Activated B cell treated with CpG ODN at 0.5 μM for 24 hours (primary cell): Measurements from ENCODE around the gene FOXD4L1. TPM values are rescaled to one million over a fixed set of nuclear protein-coding genes. Genes with fewer than 3 reads are reported as not detected.
"Not testable (repeated sequence)": the region's sequence is repeated elsewhere in the genome, so short reads cannot be mapped to it uniquely, and the experiment has no call there.

Source experiments
- ATAC-seq: fragments of 200-7000 bp; cut with Tn5 transposase; one replicate; pipeline ENCODE4 v1.10.0; 2021; ENCODE audit warnings: low read depth, mild to moderate bottlenecking, moderate library complexity
- CTCF ChIA-PET: fragments of 350-600 bp; sonication (Branson Sonifier 250); formaldehyde crosslinking; loops from one replicate; lab custom pipeline; 2021; ENCODE audit warnings: antibody characterized with exemption; lab: Charles Lee
- POLR2A ChIA-PET: fragments of 350-600 bp; sonication (Branson Sonifier 250); formaldehyde crosslinking; loops from one replicate; lab custom pipeline; 2021; ENCODE audit warnings: antibody characterized with exemption; lab: Charles Lee
- DNase-seq: peaks from one replicate; pipeline ENCODE4 v3.0.0; 2022
- H3K27ac Mint-ChIP-seq: one replicate; pipeline ENCODE4 v1.8.0; 2020; ENCODE audit warnings: mixed read lengths
- H3K27me3 Mint-ChIP-seq: one replicate; pipeline ENCODE4 v1.8.0; 2021; ENCODE audit warnings: mixed read lengths
- H3K36me3 Mint-ChIP-seq: one replicate; pipeline ENCODE4 v1.8.0; 2021; ENCODE audit warnings: low read depth, mixed read lengths
- H3K4me1 Mint-ChIP-seq: one replicate; pipeline ENCODE4 v1.8.0; 2021; ENCODE audit warnings: mixed read lengths
- H3K4me3 Mint-ChIP-seq: one replicate; pipeline ENCODE4 v1.8.0; 2020; ENCODE audit warnings: mild to moderate bottlenecking, mixed read lengths
- H3K9me3 Mint-ChIP-seq: one replicate; pipeline ENCODE4 v1.8.0; 2020; ENCODE audit warnings: mixed read lengths
- intact Hi-C: fragments of 100-400 bp; cut with micrococcal nuclease; formaldehyde crosslinking; loops from one replicate; pipeline ENCODE4 v1.15.1; 2024
- total RNA-seq: library from RNA; stranded (reverse); gene quantifications from 2 replicates; pipeline ENCODE4 v1.2.3, GENCODE V29; 2022

FOXD4L1 gene
- total RNA-seq: 0.17 and 0.35 TPM in 2 replicates

- H3K27ac Mint-ChIP-seq, POLR2A ChIA-PET, CTCF ChIA-PET, DNase-seq, H3K4me1 Mint-ChIP-seq, H3K4me3 Mint-ChIP-seq, intact Hi-C loops, H3K27me3 Mint-ChIP-seq, H3K36me3 Mint-ChIP-seq, ATAC-seq, H3K9me3 Mint-ChIP-seq: not testable (repeated sequence)
These were observed at the start of gene FOXD4L1 for GRCh38 chr2:113498365-113498764. Gene FOXD4L1, plus strand, starts transcription at chr2:113498665. Its CDS starts 592 bp downstream, at chr2:113499257.

GRCh38 chr2:113465770-113466169 lies 32.7 kb upstream of the FOXD4L1 start:
- H3K27ac Mint-ChIP-seq, H3K36me3 Mint-ChIP-seq, ATAC-seq, H3K27me3 Mint-ChIP-seq, intact Hi-C loops, POLR2A ChIA-PET, CTCF ChIA-PET, H3K4me1 Mint-ChIP-seq, DNase-seq, H3K4me3 Mint-ChIP-seq, H3K9me3 Mint-ChIP-seq: not testable (repeated sequence)

DNA sequence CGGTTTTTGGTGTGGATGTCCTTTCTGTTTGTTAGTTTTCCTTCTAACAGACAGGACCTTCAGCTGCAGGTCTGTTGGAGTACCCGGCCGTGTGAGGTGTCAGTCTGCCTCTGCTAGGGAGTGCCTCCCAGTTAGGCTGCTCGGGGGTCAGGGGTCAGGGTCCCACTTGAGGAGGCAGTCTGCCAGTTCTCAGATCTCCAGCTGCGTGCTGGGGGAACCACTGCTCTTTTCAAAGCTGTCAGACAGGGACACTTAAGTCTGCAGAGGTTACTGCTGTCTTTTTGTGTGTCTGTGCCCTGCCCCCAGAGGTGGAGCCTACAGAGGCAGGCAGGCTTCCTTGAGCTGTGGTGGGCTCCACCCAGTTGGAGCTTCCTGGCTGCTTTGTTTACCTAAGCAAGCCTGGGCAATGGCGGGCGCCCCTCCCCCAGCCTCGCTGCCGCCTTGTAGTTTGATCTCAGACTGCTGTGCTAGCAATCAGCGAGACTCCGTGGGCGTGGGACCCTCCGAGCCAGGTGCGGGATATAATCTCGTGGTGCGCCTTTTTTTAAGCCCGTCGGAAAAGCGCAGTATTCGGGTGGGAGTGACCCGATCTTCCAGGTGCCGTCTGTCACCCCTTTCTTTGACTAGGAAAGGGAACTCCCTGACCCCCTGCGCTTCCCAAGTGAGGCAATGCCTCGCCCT lies 21.6 kb upstream of the FOXD4L1 start:
- POLR2A ChIA-PET, H3K4me1 Mint-ChIP-seq, H3K27me3 Mint-ChIP-seq, H3K4me3 Mint-ChIP-seq, ATAC-seq, intact Hi-C loops, CTCF ChIA-PET, DNase-seq, H3K9me3 Mint-ChIP-seq, H3K36me3 Mint-ChIP-seq, H3K27ac Mint-ChIP-seq: not testable (repeated sequence)

DNA sequence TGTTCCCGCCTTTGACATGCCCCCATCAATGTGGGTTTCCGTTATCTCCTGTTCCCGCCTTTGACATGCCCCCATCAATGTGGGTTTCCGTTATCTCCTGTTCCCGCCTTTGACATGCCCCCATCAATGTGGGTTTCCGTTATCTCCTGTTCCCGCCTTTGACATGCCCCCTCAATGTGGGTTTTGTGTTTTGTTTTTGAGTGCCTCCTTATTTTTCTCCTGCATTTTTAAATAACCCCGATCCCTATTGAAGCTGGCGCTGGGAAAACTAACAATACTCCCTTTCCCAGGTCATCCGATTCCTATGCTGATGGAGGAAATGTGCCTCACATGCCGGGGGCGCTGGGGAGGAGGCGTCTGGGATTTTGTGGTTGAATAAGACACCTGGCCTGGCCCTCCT lies 1.9 kb upstream of the FOXD4L1 start:
- CTCF ChIA-PET, H3K9me3 Mint-ChIP-seq, H3K27ac Mint-ChIP-seq, ATAC-seq, POLR2A ChIA-PET, H3K4me3 Mint-ChIP-seq, H3K36me3 Mint-ChIP-seq, H3K27me3 Mint-ChIP-seq, DNase-seq, H3K4me1 Mint-ChIP-seq, intact Hi-C loops: not testable (repeated sequence)

DNA sequence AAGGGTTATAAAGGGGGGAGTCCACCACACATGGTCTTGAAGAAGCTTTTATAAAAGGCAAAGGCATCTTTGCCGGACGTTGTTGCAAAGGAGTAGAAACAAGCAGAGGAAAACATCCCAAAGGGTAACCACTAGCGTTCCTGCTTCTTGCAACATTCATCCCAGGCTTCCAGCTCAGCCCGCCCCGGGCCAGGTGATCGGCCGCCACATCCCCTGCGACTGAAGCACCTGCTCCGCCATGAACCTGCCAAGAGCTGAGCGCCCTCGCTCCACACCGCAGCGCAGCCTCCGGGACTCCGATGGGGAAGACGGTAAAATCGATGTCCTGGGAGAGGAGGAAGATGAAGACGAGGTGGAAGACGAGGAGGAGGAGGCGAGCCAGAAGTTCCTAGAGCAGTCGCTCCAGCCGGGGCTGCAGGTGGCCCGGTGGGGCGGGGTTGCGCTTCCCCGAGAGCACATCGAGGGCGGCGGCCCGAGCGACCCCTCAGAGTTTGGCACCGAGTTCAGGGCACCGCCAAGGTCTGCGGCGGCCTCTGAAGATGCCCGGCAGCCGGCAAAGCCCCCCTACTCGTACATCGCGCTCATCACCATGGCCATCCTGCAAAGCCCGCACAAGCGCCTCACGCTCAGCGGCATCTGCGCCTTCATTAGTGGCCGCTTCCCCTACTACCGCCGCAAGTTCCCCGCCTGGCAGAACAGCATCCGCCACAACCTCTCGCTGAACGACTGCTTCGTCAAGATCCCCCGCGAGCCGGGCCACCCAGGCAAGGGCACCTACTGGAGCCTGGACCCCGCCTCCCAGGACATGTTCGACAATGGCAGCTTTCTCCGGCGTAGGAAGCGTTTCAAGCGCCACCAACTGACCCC lies 787 bp downstream of the FOXD4L1 start:
- POLR2A ChIA-PET: not testable (repeated sequence)

DNA sequence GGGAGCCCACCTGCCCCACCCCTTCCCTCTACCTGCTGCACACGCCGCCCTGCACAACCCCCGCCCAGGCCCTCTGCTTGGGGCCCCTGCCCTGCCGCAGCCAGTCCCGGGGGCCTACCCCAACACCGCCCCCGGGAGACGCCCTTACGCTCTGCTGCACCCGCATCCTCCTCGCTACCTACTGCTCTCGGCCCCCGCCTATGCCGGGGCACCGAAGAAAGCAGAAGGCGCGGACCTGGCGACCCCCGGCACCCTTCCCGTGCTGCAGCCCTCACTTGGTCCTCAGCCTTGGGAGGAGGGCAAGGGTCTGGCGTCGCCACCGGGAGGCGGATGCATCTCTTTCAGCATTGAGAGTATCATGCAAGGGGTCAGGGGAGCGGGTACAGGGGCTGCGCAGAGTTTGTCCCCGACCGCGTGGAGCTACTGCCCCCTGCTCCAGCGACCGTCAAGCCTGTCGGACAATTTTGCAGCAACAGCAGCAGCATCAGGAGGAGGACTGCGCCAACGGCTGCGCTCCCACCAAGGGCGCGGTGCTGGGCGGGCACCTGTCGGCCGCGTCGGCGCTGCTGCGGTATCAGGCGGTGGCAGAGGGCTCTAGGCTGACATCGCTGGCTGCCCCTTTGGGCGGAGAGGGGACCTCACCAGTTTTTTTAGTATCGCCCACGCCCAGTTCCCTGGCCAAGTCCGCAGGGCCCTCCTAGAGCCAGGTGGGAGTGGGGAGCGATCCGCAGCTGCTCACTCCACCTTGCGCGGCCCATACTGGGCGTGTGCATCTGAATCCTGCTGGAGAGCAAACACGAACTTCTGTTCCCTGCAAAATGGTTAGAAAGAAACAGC lies 1.6 kb downstream of the FOXD4L1 start:
- ATAC-seq, POLR2A ChIA-PET, CTCF ChIA-PET: not testable (repeated sequence)

More for the DNA sequence above, 787 bp downstream of the FOXD4L1 start:
- H3K36me3 Mint-ChIP-seq, DNase-seq, ATAC-seq, H3K4me1 Mint-ChIP-seq, H3K27ac Mint-ChIP-seq, H3K4me3 Mint-ChIP-seq, CTCF ChIA-PET, H3K27me3 Mint-ChIP-seq, intact Hi-C loops, H3K9me3 Mint-ChIP-seq: not testable (repeated sequence)

DNA sequence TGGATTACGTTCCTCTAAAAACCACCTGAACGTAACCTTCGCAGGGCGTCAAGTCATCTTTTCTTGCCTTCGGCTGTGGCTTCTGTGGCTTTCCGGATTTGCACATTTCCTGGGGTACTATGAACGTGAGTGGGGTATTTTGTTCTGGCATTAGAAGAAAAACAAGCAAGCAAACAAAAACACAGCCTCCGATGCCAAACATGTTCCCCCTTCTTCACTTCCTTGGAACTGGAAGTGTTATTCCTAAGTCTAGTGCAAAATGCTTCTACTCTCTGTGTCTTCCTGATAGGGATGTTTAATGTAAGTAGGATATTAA lies 2.2 kb downstream of the FOXD4L1 start:
- DNase-seq, ATAC-seq, POLR2A ChIA-PET, H3K9me3 Mint-ChIP-seq, H3K27ac Mint-ChIP-seq, H3K27me3 Mint-ChIP-seq, H3K4me1 Mint-ChIP-seq, CTCF ChIA-PET, intact Hi-C loops, H3K4me3 Mint-ChIP-seq, H3K36me3 Mint-ChIP-seq: not testable (repeated sequence)

More for the DNA sequence above, 1.6 kb downstream of the FOXD4L1 start:
- H3K36me3 Mint-ChIP-seq, H3K4me1 Mint-ChIP-seq, intact Hi-C loops, H3K27ac Mint-ChIP-seq, H3K27me3 Mint-ChIP-seq, H3K4me3 Mint-ChIP-seq, DNase-seq, H3K9me3 Mint-ChIP-seq: not testable (repeated sequence)

DNA sequence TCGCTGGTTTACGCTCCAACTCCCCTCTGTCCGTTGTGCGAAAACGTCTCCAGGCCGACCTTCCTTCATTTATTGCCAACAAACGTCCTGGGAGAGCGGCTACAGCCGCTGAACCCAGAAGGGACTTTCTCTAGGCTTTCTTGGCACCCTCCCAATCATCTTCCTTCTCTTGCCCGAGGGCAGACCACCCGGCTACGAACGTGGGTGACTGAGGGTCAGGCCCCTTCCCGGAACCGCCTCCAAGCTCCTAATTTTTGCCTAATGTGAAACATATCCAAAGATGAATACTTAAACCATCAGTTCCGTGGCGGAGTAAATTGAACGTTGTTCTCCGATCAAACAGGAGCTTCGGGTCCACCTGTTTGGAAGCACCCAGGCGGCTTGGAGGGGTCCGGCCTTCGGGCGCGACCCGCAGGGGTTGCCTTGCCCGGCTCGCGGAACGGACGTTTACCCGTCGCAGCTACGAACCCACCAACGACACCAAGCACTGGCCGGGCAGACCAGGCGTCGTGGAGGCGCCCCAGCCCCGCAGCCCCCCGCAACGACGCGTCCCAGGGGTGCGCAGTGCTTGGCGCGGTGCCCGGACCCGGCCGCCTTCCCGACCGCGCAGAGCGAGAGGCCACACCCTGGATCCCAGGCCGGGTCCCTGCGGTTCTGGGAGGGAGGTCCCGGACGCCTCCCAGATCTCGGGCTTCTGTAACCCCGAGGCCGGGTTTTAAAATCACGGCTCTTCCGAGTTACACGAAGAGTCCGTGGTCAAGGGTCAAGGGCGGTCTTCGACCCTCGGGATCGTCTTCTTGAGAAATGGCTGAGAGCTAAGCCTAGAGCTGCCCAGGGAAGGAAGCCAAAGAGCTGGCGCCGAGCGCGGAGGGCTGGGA lies 4.0 kb downstream of the FOXD4L1 start:
- POLR2A ChIA-PET, H3K27ac Mint-ChIP-seq, DNase-seq: not testable (repeated sequence)

GRCh38 chr2:113503094-113504042 lies 4.9 kb downstream of the FOXD4L1 start:
- intact Hi-C loops, CTCF ChIA-PET, H3K36me3 Mint-ChIP-seq, POLR2A ChIA-PET, H3K27ac Mint-ChIP-seq, H3K9me3 Mint-ChIP-seq, H3K4me3 Mint-ChIP-seq, H3K4me1 Mint-ChIP-seq, H3K27me3 Mint-ChIP-seq: not testable (repeated sequence)
- peak; percentile 21 for DNase-seq
- ATAC-seq: peak; percentile 60

More for the DNA sequence above, 4.0 kb downstream of the FOXD4L1 start:
- intact Hi-C loops, H3K4me3 Mint-ChIP-seq, H3K27me3 Mint-ChIP-seq, H3K9me3 Mint-ChIP-seq, H3K4me1 Mint-ChIP-seq, CTCF ChIA-PET, H3K36me3 Mint-ChIP-seq: not testable (repeated sequence)
- peak; percentile 18 for ATAC-seq

- H3K36me3 Mint-ChIP-seq, H3K27me3 Mint-ChIP-seq, ATAC-seq, CTCF ChIA-PET, H3K9me3 Mint-ChIP-seq, intact Hi-C loops, POLR2A ChIA-PET, H3K4me3 Mint-ChIP-seq, H3K4me1 Mint-ChIP-seq, DNase-seq, H3K27ac Mint-ChIP-seq: not testable (repeated sequence)
These were observed 5.6 kb downstream of the FOXD4L1 start for GRCh38 chr2:113504081-113504480.
